A549 (cell line): ENCODE measurements around the gene SBF2. TPM values are rescaled to one million over a fixed set of nuclear protein-coding genes. Genes with fewer than 3 reads are reported as not detected.

Experiments
- ATAC-seq, 2 experiments: fragments of 200-7000 bp in 1 of 2; fragments of >200 bp in 1 of 2; cut with Nextera tagmentation in 1 of 2; cut with Tn5 transposase in 1 of 2; 3 replicates each; pipeline versions ENCODE4 v1.8.0 to v1.9.1; 2018 to 2020; ENCODE audit warnings: mild to moderate bottlenecking in 1 of 2, moderate library complexity in 1 of 2
- CTCF ChIA-PET: fragments of 300-600 bp; sonication (Branson Sonifier 250); formaldehyde crosslinking; extraction: SDS; loops from one replicate; lab custom pipeline; 2021; ENCODE audit warnings: antibody characterized with exemption, inconsistent platforms; lab: Yijun Ruan, JAX
- POLR2A ChIA-PET: fragments of 350-600 bp; formaldehyde crosslinking; extraction: SDS; loops from one replicate; lab custom pipeline; 2021; ENCODE audit warnings: antibody characterized with exemption, inconsistent platforms; lab: Yijun Ruan, JAX
- DNase-seq, 2 experiments: peaks; one replicate each; pipeline versions ENCODE4 v3.0.0 to v3.0.0-alpha.2; 2011 to 2016; ENCODE audit warnings: low read depth in 1 of 2, low spot score in 1 of 2
- FAIRE-seq: peaks from 2 replicates; lab custom pipeline; 2011; peaks lifted over from hg19 to GRCh38; lab: Jason Lieb, UNC
- H3K27ac ChIP-seq, 2 experiments: fragments of >200 bp; sonication (Bioruptor Twin); formaldehyde crosslinking; 3 replicates each; pipeline ENCODE4 v1.5.1; 2016 to 2017
- H3K4me1 ChIP-seq: fragments of >200 bp; sonication (Bioruptor Twin); formaldehyde crosslinking; 3 replicates; pipeline ENCODE4 v1.6.1; 2016
- H3K4me2 ChIP-seq: fragments of >200 bp; sonication (Bioruptor Twin); formaldehyde crosslinking; 3 replicates; pipeline ENCODE4 v1.6.1; 2016
- H3K4me3 ChIP-seq: fragments of >200 bp; sonication (Bioruptor Twin); formaldehyde crosslinking; 3 replicates; pipeline ENCODE4 v1.5.1; 2016
- H3K9me3 ChIP-seq: fragments of >200 bp; sonication (Bioruptor Twin); formaldehyde crosslinking; 3 replicates; pipeline ENCODE4 v1.6.1; 2016
- BCL3 ChIP-seq: fragments of >200 bp; sonication (Bioruptor Twin); formaldehyde crosslinking; IDR thresholded peaks from 3 replicates; pipeline ENCODE4 v1.6.1; 2016
- BHLHE40 ChIP-seq: IDR thresholded peaks from 2 replicates; pipeline ENCODE4 v1.6.1; 2012; ENCODE audit warnings: low read depth, low read length, inconsistent platforms
- CBX2 ChIP-seq: fragments of 200-600 bp; sonication (generic); IDR thresholded peaks from 2 replicates; pipeline ENCODE4 v1.6.1; 2016; ENCODE audit warnings: low read depth, mild to moderate bottlenecking, borderline replicate concordance
- CHD2 ChIP-seq: fragments of 150-350 bp; IDR thresholded peaks from 2 replicates; pipeline ENCODE4 v1.6.1; 2014; ENCODE audit warnings: low read length; ENCODE audit not compliant: partially characterized antibody
- CTCF ChIP-seq: fragments of >200 bp; sonication (Bioruptor Twin); formaldehyde crosslinking; IDR thresholded peaks from 3 replicates; pipeline ENCODE4 v1.5.1; 2016
- EHF ChIP-seq: fragments of 250-450 bp; sonication (Bioruptor Pico); IDR thresholded peaks from 2 replicates; pipeline ENCODE4 v1.5.0; 2020; ENCODE audit warnings: mild to moderate bottlenecking
- EHMT2 ChIP-seq: fragments of 200-600 bp; sonication (generic); IDR thresholded peaks from 2 replicates; pipeline ENCODE4 v1.6.1; 2016; ENCODE audit warnings: antibody characterized with exemption, low read depth, mild to moderate bottlenecking, moderate library complexity
- EP300 ChIP-seq, 2 experiments: fragments of >200 bp; sonication (Bioruptor Twin); formaldehyde crosslinking; IDR thresholded peaks; 2 replicates in 1 of 2; 3 replicates in 1 of 2; pipeline ENCODE4 v1.6.1; 2016 to 2017
- ESRRA ChIP-seq: fragments of 150-350 bp; IDR thresholded peaks from 2 replicates; pipeline ENCODE4 v1.6.1; 2014; ENCODE audit warnings: mild to moderate bottlenecking, low read length, borderline replicate concordance
- FOSL2 ChIP-seq, 2 experiments: fragments of 450-650 bp in 1 of 2; fragments of >200 bp in 1 of 2; sonication (Bioruptor Twin) in 1 of 2; formaldehyde crosslinking; IDR thresholded peaks; 2 replicates each; pipeline versions ENCODE4 v1.5.0 to v1.6.1; 2016 to 2020; ENCODE audit warnings: mild to moderate bottlenecking in 1 of 2, moderate library complexity in 1 of 2
- GATA3 ChIP-seq: IDR thresholded peaks from 2 replicates; pipeline ENCODE4 v1.6.1; 2012; ENCODE audit warnings: borderline replicate concordance
- HDAC2 ChIP-seq: fragments of 200-600 bp; sonication (generic); IDR thresholded peaks from 2 replicates; pipeline ENCODE4 v1.6.1; 2016
- HEYL ChIP-seq: fragments of 250-450 bp; sonication (Bioruptor Pico); IDR thresholded peaks from 2 replicates; pipeline ENCODE4 v1.8.0; 2021; ENCODE audit warnings: mild to moderate bottlenecking, moderate library complexity
- HOXA7 ChIP-seq: fragments of 250-450 bp; sonication (Bioruptor Pico); IDR thresholded peaks from 2 replicates; pipeline ENCODE4 v1.5.0; 2020; ENCODE audit warnings: mild to moderate bottlenecking, moderate library complexity
- JUNB ChIP-seq: fragments of >200 bp; sonication (Bioruptor Twin); formaldehyde crosslinking; IDR thresholded peaks from 2 replicates; pipeline ENCODE4 v1.6.1; 2016
- KDM5A ChIP-seq: fragments of 200-600 bp; sonication (generic); IDR thresholded peaks from 2 replicates; pipeline ENCODE4 v1.6.1; 2016; ENCODE audit warnings: antibody characterized with exemption, mild to moderate bottlenecking
- MAX ChIP-seq: IDR thresholded peaks from 2 replicates; pipeline ENCODE4 v1.6.1; 2012
- NFE2L2 ChIP-seq: fragments of 150-350 bp; conservative IDR thresholded peaks from 2 replicates; pipeline ENCODE4 v1.6.1; 2014; ENCODE audit warnings: low read length
- NPAS2 ChIP-seq: fragments of 250-450 bp; sonication (Bioruptor Pico); IDR thresholded peaks from 2 replicates; pipeline ENCODE4 v1.8.0; 2022; ENCODE audit warnings: mild to moderate bottlenecking, moderate library complexity, borderline replicate concordance
- NR3C1 ChIP-seq: fragments of >200 bp; sonication (Bioruptor Twin); formaldehyde crosslinking; IDR thresholded peaks from 3 replicates; pipeline ENCODE4 v1.6.1; 2017
- PHF8 ChIP-seq: fragments of 200-600 bp; sonication (generic); IDR thresholded peaks from 2 replicates; pipeline ENCODE4 v1.6.1; 2016; ENCODE audit warnings: low read depth, mild to moderate bottlenecking, antibody characterized with exemption, moderate library complexity, borderline replicate concordance
- POLR2A ChIP-seq: IDR thresholded peaks from 2 replicates; pipeline ENCODE4 v1.6.1; 2012; ENCODE audit warnings: mild to moderate bottlenecking, low read length
- RARB ChIP-seq: fragments of 250-450 bp; sonication (Bioruptor Pico); IDR thresholded peaks from 2 replicates; pipeline ENCODE4 v1.8.0; 2021; ENCODE audit warnings: mild to moderate bottlenecking, moderate library complexity
- RCOR1 ChIP-seq: fragments of 150-350 bp; IDR thresholded peaks from 2 replicates; pipeline ENCODE4 v1.6.1; 2014; ENCODE audit warnings: antibody characterized with exemption, low read length, low read depth
- REST ChIP-seq: fragments of 200-600 bp; sonication (generic); IDR thresholded peaks from 2 replicates; pipeline ENCODE4 v1.6.1; 2016; ENCODE audit warnings: antibody characterized with exemption, mild to moderate bottlenecking, moderate library complexity
- RFX5 ChIP-seq: fragments of 450-650 bp; IDR thresholded peaks from 2 replicates; pipeline ENCODE4 v1.7.1; 2014; ENCODE audit warnings: antibody characterized with exemption, mild to moderate bottlenecking, moderate library complexity
- RNF2 ChIP-seq: fragments of 200-600 bp; sonication (generic); IDR thresholded peaks from 2 replicates; pipeline ENCODE4 v1.6.1; 2016; ENCODE audit warnings: low read depth, mild to moderate bottlenecking, antibody characterized with exemption, moderate library complexity, borderline replicate concordance
- SREBF2 ChIP-seq: fragments of 450-650 bp; IDR thresholded peaks from 2 replicates; pipeline ENCODE4 v1.6.1; 2014; ENCODE audit warnings: mild to moderate bottlenecking, moderate library complexity
- TFCP2L1 ChIP-seq: fragments of 250-450 bp; sonication (Bioruptor Pico); IDR thresholded peaks from 2 replicates; pipeline ENCODE4 v1.5.0; 2021; ENCODE audit warnings: mild to moderate bottlenecking
- USF2 ChIP-seq: fragments of 450-650 bp; IDR thresholded peaks from 2 replicates; pipeline ENCODE4 v1.6.1; 2014; ENCODE audit warnings: antibody characterized with exemption
- ZC3H11A ChIP-seq: fragments of 450-650 bp; IDR thresholded peaks from 2 replicates; pipeline ENCODE4 v1.6.1; 2014; ENCODE audit warnings: antibody characterized with exemption, mild to moderate bottlenecking
- ZFP36 ChIP-seq: fragments of 450-650 bp; IDR thresholded peaks from 2 replicates; pipeline ENCODE4 v1.6.1; 2014; ENCODE audit warnings: borderline replicate concordance; ENCODE audit not compliant: partially characterized antibody
- WGBS: methylation state at CpG from one replicate; pipeline ENCODE4 v1.1.6; 2017; ENCODE audit errors: missing lambda C conversion rate; 5-methylcytosine and 5-hydroxymethylcytosine counted together
- polyA plus RNA-seq, 4 experiments: library from polyadenylated mRNA; depleted of rRNA in 3 of 4; stranded (reverse); fragments of >200 nt; fragmentation: RNase III in 1 of 4; extraction: RNeasy Plus Mini Kit Qiagen cat#74134 plus additional on column Dnase treatment in 1 of 4; gene quantifications; 2 replicates in 3 of 4; 3 replicates in 1 of 4; pipeline ENCODE4 v1.2.3, GENCODE V29; 2011 to 2017

The SBF2 gene
- polyA plus RNA-seq, 2 of the 4 experiments (the other 2 are of a cell fraction) = 11.1 to 49.6 TPM

GRCh38 chr11:9905960-9906791 lies 387.8 kb downstream of the SBF2 start:
- FAIRE-seq = peak; percentile 99
- WGBS = under 1% methylated on average over 3 of the region's 3 CpGs
- Histone ChIP-seq H3K4me2 (peak overlapping the region; percentile 82), H3K27ac (peak overlapping the region; percentile 81 to 92), H3K9me3 (0 out of 3 replicates have a peak, but pooled peaks cover 3% of the 10 kb centered on the region), H3K4me1 (peaks cover 51% of the 10 kb centered on the region), H3K4me3 (0 out of 3 replicates have a peak overlapping the region, but pooled peaks have one; percentile 5)
- ChIA-PET CTCF (interaction anchor here (0.6 to 3.5 kb wide), 6 partner anchors 17 to 402 kb away, joined by 3 to 16 read pairs (median 4); no protein-coding TSS in a partner anchor), POLR2A (interaction anchor here (0.7 to 2.1 kb wide), 4 partner anchors 67 to 401 kb away, joined by 3 to 5 read pairs (median 4); partner anchors contain the start of gene ADM)
- ATAC-seq = peak; percentile 97 to 98
- peak; percentile 80 to 96 for DNase-seq
- peak; percentile 66 for TF ChIP-seq MAX
- TF ChIP-seq GATA3 = peak; percentile 98
- TF ChIP-seq KDM5A = no peak
- no peak for TF ChIP-seq USF2
- TF ChIP-seq FOSL2 (IDR thresholded peaks at IDR 0.05) = peak; percentile 84
- TF ChIP-seq FOSL2 (CRISPR knock-in tag; IDR thresholded peaks at IDR 0.05) = peak; percentile 96
- TF ChIP-seq RFX5 = no peak
- TF ChIP-seq NFE2L2 = no peak
- no peak for TF ChIP-seq CHD2
- no peak for TF ChIP-seq HOXA7 (CRISPR knock-in tag)
- TF ChIP-seq JUNB = peak; percentile 90
- no peak for TF ChIP-seq CTCF
- TF ChIP-seq NR3C1 = no peak
- no peak for TF ChIP-seq REST
- TF ChIP-seq TFCP2L1 (CRISPR knock-in tag) = no peak
- TF ChIP-seq RNF2 = no peak
- no peak for TF ChIP-seq SREBF2
- TF ChIP-seq RCOR1 = no peak
- TF ChIP-seq BHLHE40 = no peak
- no peak for TF ChIP-seq HEYL (CRISPR knock-in tag)
- TF ChIP-seq PHF8 = no peak
- no peak for TF ChIP-seq ESRRA
- no peak for TF ChIP-seq POLR2A
- peak; percentile 71; the same call in 2 of the 3 replicates for TF ChIP-seq BCL3
- no peak for TF ChIP-seq CBX2
- no peak; the same call in 1 of the 2 replicates for TF ChIP-seq RARB
- no peak for TF ChIP-seq ZFP36
- no peak for TF ChIP-seq ZC3H11A
- TF ChIP-seq EP300 (IDR thresholded peaks at IDR 0.05) = peak; percentile 78 to 93; a peak in 4 of 5 replicates
- TF ChIP-seq NPAS2 (CRISPR knock-in tag) = no peak
- TF ChIP-seq EHF (CRISPR knock-in tag) = no peak
- TF ChIP-seq HDAC2 = no peak
- TF ChIP-seq EHMT2 = no peak
